HG03025 (cell line): ENCODE measurements around the gene DGUOK.

Experiments
- ATAC-seq: cut with Tn5 transposase; IDR thresholded peaks from one replicate; pipeline ENCODE4 v1.9.1; 2021; ENCODE audit warnings: mild to moderate bottlenecking, moderate library complexity; ENCODE audit not compliant: unreplicated experiment, low FRiP score

The DGUOK gene

GRCh38 chr2:73993778-73994177, 67.1 kb downstream of the DGUOK start:
- no peak for ATAC-seq

GRCh38 chr2:73994178-73994831, 67.6 kb downstream of the DGUOK start:
- ATAC-seq: no peak

GRCh38 chr2:73995810-73996209, 69.1 kb downstream of the DGUOK start:
- ATAC-seq: no peak

- no peak for ATAC-seq
Observed at GRCh38 chr2:73997813-73998212, 71.1 kb downstream of the DGUOK start.

- ATAC-seq: no peak
Observed at GRCh38 chr2:73998451-73998850, 71.8 kb downstream of the DGUOK start.

GRCh38 chr2:73998933-73999332, 72.3 kb downstream of the DGUOK start:
- no peak for ATAC-seq

GRCh38 chr2:73999881-74000597, 73.4 kb downstream of the DGUOK start:
- ATAC-seq: no peak

GRCh38 chr2:74000666-74001065, 74.0 kb downstream of the DGUOK start:
- ATAC-seq: no peak

- ATAC-seq: no peak
Observed at GRCh38 chr2:74001121-74001520, 74.4 kb downstream of the DGUOK start.

- ATAC-seq: no peak
Observed at GRCh38 chr2:74001781-74002504, 75.3 kb downstream of the DGUOK start.

- peak; percentile 87 for ATAC-seq
Observed at GRCh38 chr2:74002505-74003421, 76.1 kb downstream of the DGUOK start.

GRCh38 chr2:74003494-74004211, 77.0 kb downstream of the DGUOK start:
- no peak for ATAC-seq

GRCh38 chr2:74004212-74005182, 77.8 kb downstream of the DGUOK start:
- no peak for ATAC-seq

GRCh38 chr2:74005786-74006185, 79.1 kb downstream of the DGUOK start:
- ATAC-seq: no peak

GRCh38 chr2:74006459-74006858, 79.8 kb downstream of the DGUOK start:
- no peak for ATAC-seq

GRCh38 chr2:74007121-74007520, 80.4 kb downstream of the DGUOK start:
- ATAC-seq: no peak

- no peak for ATAC-seq
Observed at GRCh38 chr2:74007711-74008110, 81.0 kb downstream of the DGUOK start.
